WTC11 (cell line): Measurements from ENCODE around the gene OR6K6. TPM values are rescaled to one million over a fixed set of nuclear protein-coding genes. Genes with fewer than 3 reads are reported as not detected.

Experiments used
- ATAC-seq: fragments of 200-7000 bp; cut with Tn5 transposase; 2 replicates; pipeline ENCODE4 v1.10.0; 2021; ENCODE audit warnings: mild to moderate bottlenecking, moderate library complexity
- CTCF ChIA-PET: fragments of 300-600 bp; sonication (Branson Sonifier 250); formaldehyde crosslinking; loops from one replicate; lab custom pipeline; 2021; ENCODE audit warnings: antibody characterized with exemption; lab: Charles Lee
- POLR2A ChIA-PET: fragments of 350-600 bp; sonication (Branson Sonifier 250); formaldehyde crosslinking; loops from one replicate; lab custom pipeline; 2021; ENCODE audit warnings: antibody characterized with exemption; lab: Charles Lee
- DNase-seq: peaks from one replicate; pipeline ENCODE4 v3.0.0; 2021; ENCODE audit warnings: low spot score
- H3K27ac Mint-ChIP-seq: 2 replicates; pipeline ENCODE4 v1.8.0; 2021; ENCODE audit warnings: mixed read lengths
- H3K27me3 Mint-ChIP-seq: 2 replicates; pipeline ENCODE4 v1.8.0; 2021; ENCODE audit warnings: low read depth, mild to moderate bottlenecking, moderate library complexity, mixed read lengths
- H3K36me3 Mint-ChIP-seq: 2 replicates; pipeline ENCODE4 v1.8.0; 2021; ENCODE audit warnings: mixed read lengths
- H3K4me1 Mint-ChIP-seq: 2 replicates; pipeline ENCODE4 v1.8.0; 2022; ENCODE audit warnings: mixed read lengths
- H3K4me3 Mint-ChIP-seq: 2 replicates; pipeline ENCODE4 v1.8.0; 2021; ENCODE audit warnings: mild to moderate bottlenecking, moderate library complexity, mixed read lengths
- H3K9me3 Mint-ChIP-seq: 2 replicates; pipeline ENCODE4 v1.8.0; 2021; ENCODE audit warnings: mixed read lengths
- AFF4 ChIP-seq: sonication (generic); formaldehyde crosslinking; IDR thresholded peaks from 2 replicates; pipeline ENCODE4 v1.8.1; 2023; ENCODE audit warnings: mild to moderate bottlenecking, missing genetic modification reagents, borderline replicate concordance
- CREB1 ChIP-seq: sonication (generic); formaldehyde crosslinking; IDR thresholded peaks from 2 replicates; pipeline ENCODE4 v1.8.0; 2023; ENCODE audit warnings: mild to moderate bottlenecking, missing genetic modification reagents
- CREM ChIP-seq: sonication (generic); formaldehyde crosslinking; IDR thresholded peaks from 2 replicates; pipeline ENCODE4 v1.8.1; 2022; ENCODE audit warnings: mild to moderate bottlenecking, missing genetic modification reagents, moderate library complexity
- FOXK1 ChIP-seq: sonication (generic); formaldehyde crosslinking; IDR thresholded peaks from 2 replicates; pipeline ENCODE4 v1.8.0; 2022; ENCODE audit warnings: mild to moderate bottlenecking, moderate library complexity, missing genetic modification reagents
- IRF2 ChIP-seq: sonication (generic); formaldehyde crosslinking; IDR thresholded peaks from 2 replicates; pipeline ENCODE4 v1.8.0; 2022; ENCODE audit warnings: low read depth, missing genetic modification reagents, borderline replicate concordance
- NFATC4 ChIP-seq: fragments of 250-450 bp; sonication (Bioruptor Pico); IDR thresholded peaks from 2 replicates; pipeline ENCODE4 v1.9.0; 2021; ENCODE audit warnings: mild to moderate bottlenecking
- NFYB ChIP-seq: sonication (generic); formaldehyde crosslinking; conservative IDR thresholded peaks from 2 replicates; pipeline ENCODE4 v1.8.0; 2022; ENCODE audit warnings: low read depth, missing genetic modification reagents
- NR2C2 ChIP-seq: sonication (generic); formaldehyde crosslinking; IDR thresholded peaks from 2 replicates; pipeline ENCODE4 v1.8.0; 2022; ENCODE audit warnings: mild to moderate bottlenecking, missing genetic modification reagents
- PRDM15 ChIP-seq: sonication (generic); formaldehyde crosslinking; IDR thresholded peaks from 2 replicates; pipeline ENCODE4 v1.8.0; 2022; ENCODE audit warnings: missing genetic modification reagents
- SP1 ChIP-seq: sonication (generic); formaldehyde crosslinking; conservative IDR thresholded peaks from 2 replicates; pipeline ENCODE4 v1.8.1; 2022; ENCODE audit warnings: missing genetic modification reagents
- TEAD1 ChIP-seq: sonication (generic); formaldehyde crosslinking; IDR thresholded peaks from 2 replicates; pipeline ENCODE4 v1.8.0; 2022; ENCODE audit warnings: mild to moderate bottlenecking, missing genetic modification reagents
- ZNF423 ChIP-seq: fragments of 250-450 bp; sonication (Bioruptor Pico); IDR thresholded peaks from 2 replicates; pipeline ENCODE4 v2.1.2; 2022; ENCODE audit warnings: mild to moderate bottlenecking, moderate library complexity
- ZNF671 ChIP-seq: fragments of 250-450 bp; sonication (Bioruptor Pico); IDR thresholded peaks from 2 replicates; pipeline ENCODE4 v1.8.0; 2021; ENCODE audit warnings: mild to moderate bottlenecking
- total RNA-seq: library from RNA; stranded (reverse); gene quantifications from 3 replicates; pipeline ENCODE4 v1.2.3, GENCODE V29; 2021
- TF ChIP-seq, protein P1 (sequence below): fragments of 250-450 bp; sonication (Bioruptor Pico); conservative IDR thresholded peaks from 2 replicates; pipeline ENCODE4 v1.9.0; 2021; ENCODE audit warnings: mild to moderate bottlenecking
- TF ChIP-seq, protein P2 (sequence below): sonication (generic); formaldehyde crosslinking; IDR thresholded peaks from 2 replicates; pipeline ENCODE4 v1.8.1; 2022; ENCODE audit warnings: mild to moderate bottlenecking, moderate library complexity, missing genetic modification reagents
- TF ChIP-seq, protein P3 (sequence below): fragments of 200-600 bp; IDR thresholded peaks from 2 replicates; pipeline ENCODE4 v1.8.0; 2022; ENCODE audit warnings: antibody characterized with exemption
- TF ChIP-seq, protein P4 (sequence below): fragments of 250-450 bp; sonication (Bioruptor Pico); IDR thresholded peaks from 2 replicates; pipeline ENCODE4 v1.9.0; 2021; ENCODE audit warnings: mild to moderate bottlenecking
- TF ChIP-seq, protein P5 (sequence below): sonication (generic); formaldehyde crosslinking; IDR thresholded peaks from 2 replicates; pipeline ENCODE4 v1.8.1; 2023; ENCODE audit warnings: mild to moderate bottlenecking, missing genetic modification reagents, moderate library complexity
- TF ChIP-seq, protein P6 (sequence below): sonication (generic); formaldehyde crosslinking; conservative IDR thresholded peaks from 2 replicates; pipeline ENCODE4 v1.8.1; 2023; ENCODE audit warnings: mild to moderate bottlenecking, low read depth, missing genetic modification reagents, moderate library complexity

OR6K6 gene
- total RNA-seq, 1 experiment from 2014 or later, result not detected

GRCh38 chr1:158794247-158794646 lies 39.7 kb downstream of the OR6K6 start (continued):
- TF ChIP-seq, protein P1, sequence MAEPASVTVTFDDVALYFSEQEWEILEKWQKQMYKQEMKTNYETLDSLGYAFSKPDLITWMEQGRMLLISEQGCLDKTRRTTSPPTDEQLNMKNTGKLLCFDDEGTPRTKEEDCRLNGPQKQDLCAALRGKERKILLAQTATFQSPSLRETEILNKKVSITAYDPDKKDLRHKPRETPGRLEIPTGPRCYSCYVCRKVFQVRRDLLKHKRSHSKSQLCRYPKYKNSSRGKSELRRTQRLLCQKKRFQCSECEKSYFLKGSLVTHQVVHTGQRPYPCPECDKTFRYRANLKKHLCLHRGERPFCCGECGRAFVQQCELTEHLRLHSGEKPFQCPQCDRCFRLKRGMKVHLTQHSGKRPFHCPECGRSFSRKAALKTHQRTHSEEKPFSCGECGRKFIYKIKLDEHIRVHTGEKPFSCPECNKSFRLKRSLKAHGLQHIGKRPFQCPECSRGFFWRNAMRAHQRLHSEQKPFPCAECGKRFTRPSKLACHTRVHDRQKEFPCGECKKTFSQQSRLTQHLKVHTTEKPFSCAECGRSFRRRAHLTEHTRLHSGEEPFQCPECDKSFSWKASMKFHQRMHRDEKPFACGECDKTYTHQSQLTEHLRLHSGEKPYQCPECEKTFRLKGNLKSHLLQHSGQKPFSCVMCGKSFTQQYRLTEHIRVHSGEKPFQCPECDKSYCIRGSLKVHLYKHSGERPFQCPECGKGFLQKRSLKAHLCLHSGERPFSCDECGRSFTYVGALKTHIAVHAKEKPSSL, result no peak
- no peak for TF ChIP-seq NR2C2 (CRISPR knock-in tag)
- no peak for TF ChIP-seq PRDM15 (CRISPR knock-in tag)
- TF ChIP-seq, protein P2, sequence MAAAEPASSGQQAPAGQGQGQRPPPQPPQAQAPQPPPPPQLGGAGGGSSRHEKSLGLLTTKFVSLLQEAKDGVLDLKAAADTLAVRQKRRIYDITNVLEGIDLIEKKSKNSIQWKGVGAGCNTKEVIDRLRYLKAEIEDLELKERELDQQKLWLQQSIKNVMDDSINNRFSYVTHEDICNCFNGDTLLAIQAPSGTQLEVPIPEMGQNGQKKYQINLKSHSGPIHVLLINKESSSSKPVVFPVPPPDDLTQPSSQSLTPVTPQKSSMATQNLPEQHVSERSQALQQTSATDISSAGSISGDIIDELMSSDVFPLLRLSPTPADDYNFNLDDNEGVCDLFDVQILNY (CRISPR knock-in tag), result no peak
- no peak for TF ChIP-seq NFYB (CRISPR knock-in tag)
- no peak for TF ChIP-seq NFATC4 (CRISPR knock-in tag)
- TF ChIP-seq, protein P3, sequence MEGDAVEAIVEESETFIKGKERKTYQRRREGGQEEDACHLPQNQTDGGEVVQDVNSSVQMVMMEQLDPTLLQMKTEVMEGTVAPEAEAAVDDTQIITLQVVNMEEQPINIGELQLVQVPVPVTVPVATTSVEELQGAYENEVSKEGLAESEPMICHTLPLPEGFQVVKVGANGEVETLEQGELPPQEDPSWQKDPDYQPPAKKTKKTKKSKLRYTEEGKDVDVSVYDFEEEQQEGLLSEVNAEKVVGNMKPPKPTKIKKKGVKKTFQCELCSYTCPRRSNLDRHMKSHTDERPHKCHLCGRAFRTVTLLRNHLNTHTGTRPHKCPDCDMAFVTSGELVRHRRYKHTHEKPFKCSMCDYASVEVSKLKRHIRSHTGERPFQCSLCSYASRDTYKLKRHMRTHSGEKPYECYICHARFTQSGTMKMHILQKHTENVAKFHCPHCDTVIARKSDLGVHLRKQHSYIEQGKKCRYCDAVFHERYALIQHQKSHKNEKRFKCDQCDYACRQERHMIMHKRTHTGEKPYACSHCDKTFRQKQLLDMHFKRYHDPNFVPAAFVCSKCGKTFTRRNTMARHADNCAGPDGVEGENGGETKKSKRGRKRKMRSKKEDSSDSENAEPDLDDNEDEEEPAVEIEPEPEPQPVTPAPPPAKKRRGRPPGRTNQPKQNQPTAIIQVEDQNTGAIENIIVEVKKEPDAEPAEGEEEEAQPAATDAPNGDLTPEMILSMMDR, result no peak
- TF ChIP-seq, protein P4, sequence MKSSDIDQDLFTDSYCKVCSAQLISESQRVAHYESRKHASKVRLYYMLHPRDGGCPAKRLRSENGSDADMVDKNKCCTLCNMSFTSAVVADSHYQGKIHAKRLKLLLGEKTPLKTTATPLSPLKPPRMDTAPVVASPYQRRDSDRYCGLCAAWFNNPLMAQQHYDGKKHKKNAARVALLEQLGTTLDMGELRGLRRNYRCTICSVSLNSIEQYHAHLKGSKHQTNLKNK, result no peak

GRCh38 chr1:158798531-158798930 lies 44.0 kb downstream of the OR6K6 start:
- Mint-ChIP-seq H3K27ac (no peak overlapping the region), H3K4me3 (no peak overlapping the region)

GRCh38 chr1:158799689-158800088 lies 45.2 kb downstream of the OR6K6 start:
- no peaks in the 10 kb centered on the region; the same call in 1 of the 2 replicates for H3K27me3 Mint-ChIP-seq
- H3K27ac Mint-ChIP-seq, result no peak overlapping the region
- H3K36me3 Mint-ChIP-seq, result no peaks in the 10 kb centered on the region
- no peaks in the 10 kb centered on the region for H3K9me3 Mint-ChIP-seq
- DNase-seq (no peak), ATAC-seq (no peak)
- H3K4me3 Mint-ChIP-seq, result no peak overlapping the region
- ChIA-PET POLR2A (no interaction called here), CTCF (no interaction called here)
- H3K4me1 Mint-ChIP-seq, result peaks cover 4% of the 10 kb centered on the region
- no peak for TF ChIP-seq NFYB (CRISPR knock-in tag)
- TF ChIP-seq ZNF671 (CRISPR knock-in tag), result no peak
- TF ChIP-seq ZNF423, result no peak
- no peak for TF ChIP-seq CREM (CRISPR knock-in tag)
- TF ChIP-seq AFF4 (CRISPR knock-in tag), result no peak
- no peak for TF ChIP-seq FOXK1 (CRISPR knock-in tag)
- TF ChIP-seq, protein P5, sequence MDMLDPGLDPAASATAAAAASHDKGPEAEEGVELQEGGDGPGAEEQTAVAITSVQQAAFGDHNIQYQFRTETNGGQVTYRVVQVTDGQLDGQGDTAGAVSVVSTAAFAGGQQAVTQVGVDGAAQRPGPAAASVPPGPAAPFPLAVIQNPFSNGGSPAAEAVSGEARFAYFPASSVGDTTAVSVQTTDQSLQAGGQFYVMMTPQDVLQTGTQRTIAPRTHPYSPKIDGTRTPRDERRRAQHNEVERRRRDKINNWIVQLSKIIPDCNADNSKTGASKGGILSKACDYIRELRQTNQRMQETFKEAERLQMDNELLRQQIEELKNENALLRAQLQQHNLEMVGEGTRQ, result no peak
- TF ChIP-seq, protein P6, sequence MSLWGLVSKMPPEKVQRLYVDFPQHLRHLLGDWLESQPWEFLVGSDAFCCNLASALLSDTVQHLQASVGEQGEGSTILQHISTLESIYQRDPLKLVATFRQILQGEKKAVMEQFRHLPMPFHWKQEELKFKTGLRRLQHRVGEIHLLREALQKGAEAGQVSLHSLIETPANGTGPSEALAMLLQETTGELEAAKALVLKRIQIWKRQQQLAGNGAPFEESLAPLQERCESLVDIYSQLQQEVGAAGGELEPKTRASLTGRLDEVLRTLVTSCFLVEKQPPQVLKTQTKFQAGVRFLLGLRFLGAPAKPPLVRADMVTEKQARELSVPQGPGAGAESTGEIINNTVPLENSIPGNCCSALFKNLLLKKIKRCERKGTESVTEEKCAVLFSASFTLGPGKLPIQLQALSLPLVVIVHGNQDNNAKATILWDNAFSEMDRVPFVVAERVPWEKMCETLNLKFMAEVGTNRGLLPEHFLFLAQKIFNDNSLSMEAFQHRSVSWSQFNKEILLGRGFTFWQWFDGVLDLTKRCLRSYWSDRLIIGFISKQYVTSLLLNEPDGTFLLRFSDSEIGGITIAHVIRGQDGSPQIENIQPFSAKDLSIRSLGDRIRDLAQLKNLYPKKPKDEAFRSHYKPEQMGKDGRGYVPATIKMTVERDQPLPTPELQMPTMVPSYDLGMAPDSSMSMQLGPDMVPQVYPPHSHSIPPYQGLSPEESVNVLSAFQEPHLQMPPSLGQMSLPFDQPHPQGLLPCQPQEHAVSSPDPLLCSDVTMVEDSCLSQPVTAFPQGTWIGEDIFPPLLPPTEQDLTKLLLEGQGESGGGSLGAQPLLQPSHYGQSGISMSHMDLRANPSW (CRISPR knock-in tag), result no peak

More at GRCh38 chr1:158798531-158798930, 44.0 kb downstream of the OR6K6 start:
- Mint-ChIP-seq H3K36me3 (no peaks in the 10 kb centered on the region), H3K9me3 (no peaks in the 10 kb centered on the region), H3K4me1 (peaks cover 12% of the 10 kb centered on the region), H3K27me3 (no peaks in the 10 kb centered on the region; the same call in 1 of the 2 replicates)
- ATAC-seq (no peak), DNase-seq (no peak)
- ChIA-PET POLR2A (no interaction called here), CTCF (no interaction called here)
- no peak for TF ChIP-seq IRF2 (CRISPR knock-in tag)
- no peak for TF ChIP-seq CREM (CRISPR knock-in tag)
- no peak for TF ChIP-seq CREB1
- no peak for TF ChIP-seq TEAD1 (CRISPR knock-in tag)
- no peak for TF ChIP-seq SP1 (CRISPR knock-in tag)
- no peak for TF ChIP-seq NFATC4 (CRISPR knock-in tag)
